Measurements from ENCODE around the gene LYRM1.
"Not testable (repeated sequence)": the region's sequence is repeated elsewhere in the genome, so short reads cannot be mapped to it uniquely, and the experiment has no call there.

Gene LYRM1

GRCh38 chr16:20900299-20901067 is at the start of gene LYRM1, which contains the start of gene DCUN1D3:
LYRM1 (plus strand) TSS chr16:20900771; CDS start chr16:20915556, 14,785 bp downstream.
DCUN1D3 (minus strand) TSS chr16:20900358; CDS start chr16:20862538, 37,820 bp downstream.
- DNase-seq (ENCODE audit: low spot score) = peak; percentile 90

DNA sequence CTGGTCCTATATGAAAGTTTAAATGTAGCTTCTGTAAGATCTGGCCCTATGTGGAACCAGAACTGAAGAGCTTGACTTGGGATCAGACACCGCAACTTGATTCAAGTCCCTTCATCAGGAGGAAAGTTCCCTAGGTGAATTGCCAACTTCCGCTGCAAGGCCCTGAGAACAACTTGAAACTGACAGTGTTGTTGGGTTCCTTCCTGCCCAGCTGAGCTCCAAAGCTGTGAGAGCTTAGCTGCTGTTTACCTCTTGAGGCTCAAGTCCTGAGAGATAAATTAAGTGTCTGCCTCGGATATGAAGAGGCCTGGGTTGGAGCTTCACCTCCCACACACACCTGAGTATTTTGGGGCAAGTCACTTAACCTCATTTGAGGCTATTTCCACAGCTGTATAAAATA is 49.6 kb upstream of the LYRM1 start:
- no peak for DNase-seq (ENCODE audit: low spot score)

GRCh38 chr16:20851601-20852000 is 49.0 kb upstream of the LYRM1 start:
- DNase-seq (ENCODE audit: low spot score) = no peak

- DNase-seq (ENCODE audit: low spot score) = no peak
Measured at GRCh38 chr16:20853143-20853542, 47.4 kb upstream of the LYRM1 start.

- no peak for DNase-seq (ENCODE audit: low spot score)
Measured at GRCh38 chr16:20853981-20854620, 46.5 kb upstream of the LYRM1 start.

DNA sequence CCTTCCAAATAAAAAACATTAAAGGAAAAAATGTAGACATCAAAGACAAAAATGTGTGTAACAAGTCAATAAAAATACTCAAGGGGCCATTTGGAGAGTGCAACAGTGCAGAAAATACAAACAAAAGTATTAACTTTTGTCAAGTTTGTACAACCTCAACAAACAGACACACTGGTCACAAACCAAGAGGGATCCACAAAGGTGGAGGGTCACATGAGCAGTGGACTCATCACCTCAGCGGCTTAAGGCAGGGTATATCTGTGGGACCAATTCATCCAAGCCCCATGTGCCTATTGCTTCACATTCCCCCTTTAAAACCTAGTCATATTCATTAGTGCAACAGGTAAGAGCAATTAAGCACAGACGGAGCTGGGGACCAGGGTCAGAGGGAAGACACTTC is 45.6 kb upstream of the LYRM1 start:
- no peak for DNase-seq (ENCODE audit: low spot score)

GRCh38 chr16:20857281-20857680 is 43.3 kb upstream of the LYRM1 start:
- no peak for DNase-seq (ENCODE audit: low spot score)

DNA sequence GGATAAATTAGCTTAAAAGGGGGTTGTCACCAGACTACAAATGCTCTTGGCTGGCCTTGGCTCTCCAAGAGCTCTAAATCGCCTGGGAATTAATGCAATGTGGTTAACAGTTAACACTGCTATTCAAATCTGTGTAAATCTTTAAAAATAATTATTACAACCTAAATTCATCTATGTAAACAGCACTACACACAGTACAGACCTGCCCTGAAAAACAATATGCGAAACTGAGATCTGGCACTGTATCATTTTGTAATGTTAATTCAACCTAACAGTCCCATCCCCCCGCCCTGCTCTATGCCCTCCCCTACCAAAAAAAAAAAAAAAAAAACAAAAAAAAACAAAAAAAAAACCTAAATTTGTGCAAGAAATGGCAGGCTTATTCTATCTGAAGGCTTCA is 41.3 kb upstream of the LYRM1 start:
- DNase-seq (ENCODE audit: low spot score) = no peak

- no peak for DNase-seq (ENCODE audit: low spot score)
Measured at GRCh38 chr16:20859699-20860098, 40.9 kb upstream of the LYRM1 start.

DNA sequence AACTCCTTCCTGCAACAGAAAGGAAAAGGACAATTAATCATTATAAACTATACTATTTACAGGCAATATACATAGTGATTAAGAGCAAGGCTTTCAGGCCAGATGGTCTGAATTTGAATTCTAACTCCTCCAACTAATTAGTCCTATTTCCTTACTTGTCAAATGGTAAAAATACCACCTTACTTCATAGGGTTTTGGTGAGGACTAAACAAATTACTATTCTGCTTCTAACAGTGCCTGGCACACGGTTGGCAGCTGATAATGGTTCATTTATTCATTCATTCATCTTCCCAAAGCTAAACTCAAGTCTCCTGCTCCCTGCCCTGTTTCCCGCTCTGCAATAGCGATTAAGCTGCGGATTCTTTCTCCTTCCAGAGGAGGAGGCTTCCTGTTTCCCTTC is 40.2 kb upstream of the LYRM1 start:
- DNase-seq (ENCODE audit: low spot score) = no peak

GRCh38 chr16:20860995-20861394 is 39.6 kb upstream of the LYRM1 start:
- not testable (repeated sequence) for DNase-seq (ENCODE audit: low spot score)

DNA sequence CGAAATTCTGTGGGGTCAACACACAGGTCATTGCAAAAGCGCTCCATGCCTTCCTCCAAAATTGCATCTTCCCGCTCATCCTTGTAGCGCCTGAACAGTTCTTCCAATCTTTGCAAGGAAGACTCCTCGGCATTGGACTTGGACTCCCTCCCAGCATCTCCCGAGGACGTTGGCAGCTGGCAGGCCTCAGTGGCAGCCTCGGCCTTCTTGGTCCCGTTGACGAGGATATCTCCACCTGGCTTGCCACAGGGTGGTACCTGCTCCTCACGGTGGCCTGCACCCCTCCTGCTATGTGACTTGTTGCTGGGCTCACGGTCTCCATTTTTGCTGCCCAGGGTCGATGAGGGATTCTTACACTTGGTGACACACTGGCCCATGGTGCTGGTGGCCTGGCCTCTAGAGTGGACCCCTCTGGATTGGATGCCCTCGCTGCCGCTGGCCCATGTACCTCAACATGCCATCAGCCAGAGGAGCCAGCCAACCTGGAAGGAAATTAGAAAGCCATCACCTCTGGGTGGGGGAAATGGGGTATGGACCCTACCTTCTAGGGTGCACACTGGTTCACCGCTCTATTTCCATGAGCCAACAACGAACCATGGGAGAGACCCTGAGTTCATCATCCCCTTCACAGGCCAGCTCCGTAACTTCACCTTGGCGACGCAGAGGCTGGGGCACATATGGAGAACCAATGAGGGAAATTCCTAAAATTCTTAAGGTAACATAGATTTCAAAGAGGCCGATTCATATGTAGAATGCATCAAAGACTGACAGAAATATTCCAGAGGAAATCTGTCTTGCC is 38.2 kb upstream of the LYRM1 start:
- no peak for DNase-seq (ENCODE audit: low spot score)

GRCh38 chr16:20864376-20864775 is 36.2 kb upstream of the LYRM1 start:
- DNase-seq (ENCODE audit: low spot score) = not testable (repeated sequence)

DNA sequence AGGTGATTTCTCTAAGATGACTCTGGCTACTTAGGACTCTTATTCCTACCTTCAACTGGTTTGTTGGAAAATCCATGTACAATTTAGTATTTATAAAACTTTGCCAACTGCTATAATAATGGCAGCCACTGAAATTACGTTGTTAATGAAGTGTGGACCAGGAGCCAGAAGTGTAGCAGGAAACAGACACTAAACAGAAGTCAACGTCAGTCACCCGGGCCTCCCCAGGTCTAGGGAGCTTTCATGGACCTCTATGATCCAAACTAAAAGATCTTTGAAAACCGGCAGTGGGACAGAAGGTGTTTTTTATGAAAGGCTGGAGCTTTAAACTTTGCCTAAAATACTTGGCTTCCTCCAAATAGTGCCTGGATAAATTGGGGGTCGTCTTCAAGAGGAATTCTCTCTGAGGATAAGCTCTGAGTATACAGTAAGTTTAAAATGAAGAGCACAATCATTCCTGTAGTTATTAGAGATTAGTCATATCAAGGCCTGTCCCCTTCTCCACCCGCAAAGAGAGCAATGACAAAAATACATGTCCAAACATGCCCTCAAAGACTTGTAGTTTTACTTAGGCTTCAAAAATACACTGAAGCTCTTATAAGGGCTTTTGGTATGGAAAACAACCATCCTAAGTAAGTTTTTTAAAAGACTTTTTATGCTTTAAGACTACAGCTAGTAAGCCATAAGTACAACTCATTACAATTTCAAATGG is 35.0 kb upstream of the LYRM1 start:
- peak; percentile 43 for DNase-seq (ENCODE audit: low spot score)

DNA sequence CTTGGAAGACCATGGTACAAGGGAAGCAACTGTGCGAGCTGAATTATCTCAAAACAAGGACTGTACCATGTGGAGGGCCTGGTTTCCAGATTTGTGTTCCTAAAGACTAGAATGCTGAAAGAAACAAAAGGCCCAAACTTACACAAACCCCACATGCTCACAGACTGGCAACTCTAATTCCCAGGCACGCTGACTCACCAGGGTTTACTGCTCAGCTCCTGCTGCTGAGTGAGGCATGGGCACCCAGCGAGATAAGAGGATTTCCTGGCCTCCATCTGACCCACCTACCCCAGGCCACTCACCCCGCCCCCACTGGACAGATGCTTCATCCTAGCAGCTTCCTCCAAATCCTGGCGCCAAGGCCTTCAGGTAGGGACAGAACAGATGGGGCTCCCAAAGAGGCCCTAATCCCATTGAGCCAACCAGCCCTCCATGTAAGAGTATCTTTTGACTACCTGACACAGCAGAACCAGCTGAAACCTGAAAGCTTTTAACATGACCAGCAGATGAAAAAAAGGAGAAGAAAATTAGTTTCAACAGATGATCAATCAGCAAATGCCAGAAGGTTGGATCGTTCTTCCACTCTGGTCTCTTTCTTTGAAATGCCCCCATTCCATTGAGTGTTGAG is 34.3 kb upstream of the LYRM1 start:
- peak; percentile 44 for DNase-seq (ENCODE audit: low spot score)

DNA sequence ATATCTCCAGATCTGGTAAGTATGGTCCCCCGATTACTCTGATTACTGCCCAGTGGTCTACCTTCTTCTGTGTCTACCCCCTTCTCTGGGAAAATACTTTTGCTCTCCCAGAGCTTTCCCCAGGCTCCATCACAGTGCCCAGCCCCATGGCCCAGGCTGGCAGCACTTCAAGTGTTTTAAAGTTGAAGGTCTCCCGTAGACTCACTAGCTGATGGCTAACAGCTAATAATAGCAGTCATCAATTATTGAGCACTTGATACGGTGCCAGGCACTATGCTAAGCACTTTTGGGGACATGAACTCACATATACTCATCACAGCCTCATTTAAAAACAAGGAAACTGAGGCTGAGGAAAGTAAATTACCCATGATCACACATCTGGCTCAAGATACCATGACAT is 33.8 kb upstream of the LYRM1 start:
- no peak for DNase-seq (ENCODE audit: low spot score)

GRCh38 chr16:20867585-20867984 is 33.0 kb upstream of the LYRM1 start:
- DNase-seq (ENCODE audit: low spot score) = no peak

DNA sequence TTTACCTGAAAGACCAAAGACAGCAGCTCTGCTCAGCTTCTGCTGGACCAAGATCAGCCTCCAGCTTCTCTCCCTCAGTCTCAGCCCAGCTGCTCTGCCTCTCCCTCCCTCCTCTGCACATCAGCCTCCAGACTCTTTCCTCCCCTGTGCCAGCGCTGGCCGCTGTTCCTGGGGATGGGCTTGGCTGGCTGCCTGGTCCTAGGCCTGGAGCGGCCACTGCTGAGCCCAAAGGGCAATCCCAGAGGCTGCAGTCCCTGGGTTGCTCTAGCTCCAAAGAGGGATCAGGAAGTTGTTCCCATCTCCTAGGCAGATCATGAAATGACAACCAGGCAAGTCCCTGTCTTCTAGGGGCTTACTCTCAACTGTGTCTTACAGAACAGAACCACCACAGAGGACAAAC is 31.7 kb upstream of the LYRM1 start:
- DNase-seq (ENCODE audit: low spot score) = no peak

GRCh38 chr16:20870122-20870820 is 30.3 kb upstream of the LYRM1 start:
- no peak for DNase-seq (ENCODE audit: low spot score)

- no peak for DNase-seq (ENCODE audit: low spot score)
Measured at GRCh38 chr16:20871258-20871657, 29.3 kb upstream of the LYRM1 start.
